IPS-15b (cell line): ENCODE data around the gene BIRC5.
"Not testable (repeated sequence)": the region's sequence is repeated elsewhere in the genome, so short reads cannot be mapped to it uniquely, and the experiment has no call there.

Source experiments
- H3K27me3 ChIP-seq: one replicate; pipeline ENCODE4 v1.6.1; 2013; ENCODE audit warnings: low read length; ENCODE audit not compliant: control insufficient read depth, insufficient read depth
- H3K36me3 ChIP-seq: one replicate; pipeline ENCODE4 v1.6.1; 2013; ENCODE audit warnings: low read length; ENCODE audit not compliant: control insufficient read depth, insufficient read depth
- H3K4me1 ChIP-seq: one replicate; pipeline ENCODE4 v1.6.1; 2013; ENCODE audit warnings: mild to moderate bottlenecking, low read length; ENCODE audit not compliant: control insufficient read depth, insufficient read depth
- H3K4me3 ChIP-seq: one replicate; pipeline ENCODE4 v1.5.1; 2013; ENCODE audit warnings: low read depth, low read length
- H3K9ac ChIP-seq: one replicate; pipeline ENCODE4 v1.6.1; 2013; ENCODE audit warnings: low read depth, mild to moderate bottlenecking, low read length
- H3K9me3 ChIP-seq: one replicate; pipeline ENCODE4 v1.6.1; 2013; ENCODE audit warnings: mild to moderate bottlenecking, low read length; ENCODE audit not compliant: control insufficient read depth, insufficient read depth

BIRC5 gene

DNA sequence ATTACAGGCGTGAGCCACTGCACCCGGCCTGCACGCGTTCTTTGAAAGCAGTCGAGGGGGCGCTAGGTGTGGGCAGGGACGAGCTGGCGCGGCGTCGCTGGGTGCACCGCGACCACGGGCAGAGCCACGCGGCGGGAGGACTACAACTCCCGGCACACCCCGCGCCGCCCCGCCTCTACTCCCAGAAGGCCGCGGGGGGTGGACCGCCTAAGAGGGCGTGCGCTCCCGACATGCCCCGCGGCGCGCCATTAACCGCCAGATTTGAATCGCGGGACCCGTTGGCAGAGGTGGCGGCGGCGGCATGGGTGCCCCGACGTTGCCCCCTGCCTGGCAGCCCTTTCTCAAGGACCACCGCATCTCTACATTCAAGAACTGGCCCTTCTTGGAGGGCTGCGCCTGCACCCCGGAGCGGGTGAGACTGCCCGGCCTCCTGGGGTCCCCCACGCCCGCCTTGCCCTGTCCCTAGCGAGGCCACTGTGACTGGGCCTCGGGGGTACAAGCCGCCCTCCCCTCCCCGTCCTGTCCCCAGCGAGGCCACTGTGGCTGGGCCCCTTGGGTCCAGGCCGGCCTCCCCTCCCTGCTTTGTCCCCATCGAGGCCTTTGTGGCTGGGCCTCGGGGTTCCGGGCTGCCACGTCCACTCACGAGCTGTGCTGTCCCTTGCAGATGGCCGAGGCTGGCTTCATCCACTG is at the start of gene BIRC5:
Gene BIRC5, plus strand, starts transcription at position 238 of the 690 bp plus-strand sequence. Its CDS starts 64 bp downstream, at position 302.
- Histone ChIP-seq H3K36me3 (peaks cover 9% of the 10 kb centered on the region), H3K4me1 (no peaks in the 10 kb centered on the region), H3K9ac (peak within 1 kb of the TSS; percentile 91), H3K27me3 (no peaks in the 10 kb centered on the region), H3K4me3 (peak within 1 kb of the TSS; percentile 93), H3K9me3 (no peaks in the 10 kb centered on the region)

DNA sequence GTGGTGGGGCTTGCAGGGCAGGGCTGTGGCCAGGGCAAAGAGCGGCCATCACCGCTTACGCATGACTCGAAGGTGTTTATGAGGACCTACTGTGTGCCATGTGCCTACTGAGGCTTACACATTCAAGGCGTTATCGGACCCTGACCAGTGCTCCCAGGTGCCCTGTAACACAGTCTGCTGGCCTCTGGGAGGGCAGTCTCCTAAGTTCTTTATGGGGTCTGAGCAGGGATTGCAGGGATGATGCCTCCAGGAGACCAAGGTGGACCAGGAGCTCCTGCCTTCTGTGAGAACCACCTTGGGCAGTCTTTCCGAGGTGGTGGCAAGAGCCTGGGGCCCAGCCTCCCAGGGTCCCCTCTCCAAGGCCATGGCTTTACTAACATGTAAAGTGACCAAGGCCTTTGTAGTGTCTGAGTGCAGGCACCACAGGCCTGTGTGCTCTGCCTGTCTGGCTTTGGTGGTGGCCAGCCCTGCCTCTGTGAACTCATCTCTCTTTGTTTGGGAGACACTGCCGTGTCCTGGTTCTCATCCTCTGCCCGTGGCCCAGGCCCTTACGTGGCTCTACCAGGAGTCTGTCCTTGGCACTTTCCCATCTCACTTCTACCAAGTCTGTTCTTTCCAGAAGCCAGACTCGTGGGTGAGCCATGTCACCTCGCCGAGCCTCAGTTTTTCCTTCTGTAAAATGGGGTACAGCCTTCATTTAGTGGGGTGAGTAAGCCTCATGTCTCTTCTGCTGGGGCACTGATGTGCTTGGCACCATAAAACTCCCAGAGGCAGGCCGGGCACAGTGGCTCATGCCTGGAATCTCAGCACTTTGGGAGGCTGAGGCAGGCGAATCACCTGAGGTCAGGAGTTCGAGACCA is 49.1 kb upstream of the BIRC5 start:
- Histone ChIP-seq H3K9ac (no peak overlapping the region), H3K4me3 (no peak overlapping the region), H3K4me1 (peaks cover 5% of the 10 kb centered on the region), H3K36me3 (no peaks in the 10 kb centered on the region), H3K9me3 (no peaks in the 10 kb centered on the region), H3K27me3 (no peaks in the 10 kb centered on the region)

DNA sequence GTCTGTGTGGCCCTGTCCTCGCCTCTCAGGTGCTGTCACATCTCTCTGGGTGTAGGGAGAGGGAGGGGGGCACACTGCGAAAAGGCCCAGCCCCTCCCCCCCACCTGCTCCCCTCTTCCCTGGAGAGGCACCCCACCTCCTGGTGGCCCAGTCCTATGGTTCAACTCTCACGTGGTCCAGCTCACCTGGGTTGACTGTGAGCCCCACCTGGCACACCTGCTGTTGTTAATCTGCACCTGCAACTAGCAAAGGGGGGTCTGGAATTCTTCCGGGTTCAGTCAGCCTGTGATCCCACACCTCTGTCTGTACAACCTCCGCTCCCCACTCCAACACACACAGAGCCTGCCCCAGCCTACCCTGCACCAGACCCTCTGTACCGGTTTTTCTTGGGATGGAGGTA is 47.6 kb upstream of the BIRC5 start:
- Histone ChIP-seq H3K9me3 (no peaks in the 10 kb centered on the region), H3K27me3 (no peaks in the 10 kb centered on the region), H3K4me1 (peaks cover 6% of the 10 kb centered on the region), H3K36me3 (peaks cover 7% of the 10 kb centered on the region), H3K9ac (no peak overlapping the region), H3K4me3 (no peak overlapping the region)

DNA sequence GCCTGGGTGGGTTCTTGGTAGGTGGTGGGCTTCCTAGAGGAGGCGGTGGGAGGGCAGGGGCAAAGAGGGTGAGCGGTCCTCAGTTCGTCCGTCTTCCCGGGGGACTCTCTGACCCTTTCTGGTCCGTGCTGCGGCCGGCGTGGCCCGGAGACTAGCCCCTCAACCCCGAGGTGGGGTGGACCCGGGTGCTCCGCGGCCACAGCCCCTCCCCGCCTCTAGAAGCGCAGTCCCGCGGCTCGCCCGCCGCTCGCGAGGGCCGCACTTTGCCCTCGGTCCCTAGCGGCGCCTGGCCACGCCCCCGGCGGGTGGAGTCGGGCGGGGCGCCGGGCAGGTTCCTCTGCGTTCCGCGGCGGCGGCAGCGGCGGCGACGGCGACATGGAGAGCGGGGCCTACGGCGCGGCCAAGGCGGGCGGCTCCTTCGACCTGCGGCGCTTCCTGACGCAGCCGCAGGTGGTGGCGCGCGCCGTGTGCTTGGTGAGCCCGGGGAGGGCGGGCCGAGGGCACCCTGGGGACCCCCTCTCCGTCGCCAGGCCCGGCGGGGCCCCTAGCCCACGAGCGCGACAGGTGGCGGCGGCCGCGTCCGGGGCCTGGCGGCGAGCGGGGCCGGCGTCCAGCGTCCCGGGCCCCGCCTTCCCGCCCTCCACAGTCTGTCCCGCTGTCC is 45.7 kb upstream of the BIRC5 start, which contains the start of gene SYNGR2:
Gene SYNGR2, plus strand, starts transcription at position 340 of the 661 bp plus-strand sequence. Its CDS starts 36 bp downstream, at position 376.
- peaks cover 10% of the 10 kb centered on the region for H3K4me1 ChIP-seq
- no peaks in the 10 kb centered on the region for H3K9me3 ChIP-seq
- no peak within 1 kb of the TSS for H3K9ac ChIP-seq
- H3K36me3 ChIP-seq: peaks cover 23% of the 10 kb centered on the region
- H3K27me3 ChIP-seq: no peaks in the 10 kb centered on the region
- H3K4me3 ChIP-seq: peak within 1 kb of the TSS; percentile 65

DNA sequence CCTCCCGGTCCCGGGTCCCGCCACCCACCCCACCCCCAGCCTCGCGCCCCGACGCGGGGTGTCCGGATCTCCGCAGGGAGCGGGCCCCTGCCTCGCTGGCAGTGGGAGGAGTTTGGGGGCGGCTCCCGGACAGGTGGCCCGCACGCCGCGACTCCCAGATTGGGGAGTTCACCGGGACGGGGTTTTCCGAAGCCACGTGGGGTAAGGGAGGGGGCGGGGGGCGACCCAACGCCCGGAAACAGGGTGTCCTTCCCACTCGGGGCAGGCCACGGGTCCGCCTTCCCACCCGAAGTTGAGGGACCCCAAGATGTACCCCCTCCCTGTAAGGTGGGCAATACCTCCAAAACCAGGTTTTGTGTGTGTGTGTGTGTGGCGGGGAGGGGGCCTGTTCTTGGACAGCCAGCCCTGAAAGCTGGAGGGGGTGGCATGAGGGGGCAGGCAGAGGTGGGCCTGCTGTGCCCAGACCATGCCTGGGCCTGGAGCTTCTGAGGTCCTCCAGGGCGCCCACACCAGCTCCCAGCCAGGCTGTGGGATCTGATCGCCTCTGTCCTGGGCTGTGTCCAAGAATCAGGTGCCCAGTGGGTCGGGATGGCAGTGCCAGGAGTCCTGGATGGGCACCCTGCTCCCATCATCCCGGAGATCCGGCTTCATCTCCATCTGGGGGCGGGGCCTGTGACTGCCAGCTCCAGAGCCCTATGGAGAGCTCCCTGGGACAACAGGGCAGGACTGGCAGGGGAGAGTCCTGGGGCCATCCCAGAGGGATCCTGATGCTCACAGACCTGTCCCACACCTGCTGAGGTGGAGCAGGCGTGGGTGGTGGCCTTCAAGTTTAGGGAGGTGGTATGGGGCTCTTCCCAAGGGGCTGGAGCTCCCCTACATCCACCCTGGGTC is 44.9 kb upstream of the BIRC5 start:
- peak overlapping the region; percentile 65 for H3K4me3 ChIP-seq
- H3K4me1 ChIP-seq: peaks cover 10% of the 10 kb centered on the region
- no peak overlapping the region for H3K9ac ChIP-seq
- H3K27me3 ChIP-seq: no peaks in the 10 kb centered on the region
- H3K9me3 ChIP-seq: no peaks in the 10 kb centered on the region
- H3K36me3 ChIP-seq: peaks cover 29% of the 10 kb centered on the region

DNA sequence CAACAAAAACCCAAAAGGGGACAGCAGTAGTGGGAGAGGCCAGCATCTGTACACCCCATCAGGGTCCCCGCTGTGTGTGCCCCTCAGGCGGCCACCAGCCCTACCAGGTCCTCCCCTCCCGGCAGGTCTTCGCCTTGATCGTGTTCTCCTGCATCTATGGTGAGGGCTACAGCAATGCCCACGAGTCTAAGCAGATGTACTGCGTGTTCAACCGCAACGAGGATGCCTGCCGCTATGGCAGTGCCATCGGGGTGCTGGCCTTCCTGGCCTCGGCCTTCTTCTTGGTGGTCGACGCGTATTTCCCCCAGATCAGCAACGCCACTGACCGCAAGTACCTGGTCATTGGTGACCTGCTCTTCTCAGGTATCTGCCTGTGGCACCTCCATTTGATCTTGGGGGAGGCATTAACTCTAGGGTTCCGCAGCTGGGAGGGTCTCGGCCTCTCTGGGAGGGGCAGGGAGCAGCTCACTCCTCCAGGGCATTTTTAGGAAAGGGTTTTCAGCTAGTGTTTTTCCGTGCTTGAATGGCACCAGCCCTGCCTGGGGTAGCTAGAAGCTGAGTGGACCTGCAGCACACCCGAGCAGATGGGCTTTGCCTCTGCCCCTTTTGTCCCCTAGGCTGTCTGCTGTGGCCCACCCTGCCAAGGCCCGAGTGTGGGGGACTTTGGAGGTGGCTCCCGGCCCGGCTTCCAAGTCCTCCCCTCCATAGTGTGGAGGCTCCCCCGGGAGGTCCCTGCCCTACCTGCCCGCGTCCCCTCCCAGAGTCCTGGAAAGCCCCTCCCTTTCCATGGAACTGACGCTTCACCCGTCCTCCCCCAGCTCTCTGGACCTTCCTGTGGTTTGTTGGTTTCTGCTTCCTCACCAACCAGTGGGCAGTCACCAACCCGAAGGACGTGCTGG is 43.1 kb upstream of the BIRC5 start:
- peaks cover 40% of the 10 kb centered on the region for H3K36me3 ChIP-seq
- H3K27me3 ChIP-seq: no peaks in the 10 kb centered on the region
- H3K4me3 ChIP-seq: no peak overlapping the region
- no peak overlapping the region for H3K9ac ChIP-seq
- H3K4me1 ChIP-seq: peaks cover 10% of the 10 kb centered on the region
- no peaks in the 10 kb centered on the region for H3K9me3 ChIP-seq

DNA sequence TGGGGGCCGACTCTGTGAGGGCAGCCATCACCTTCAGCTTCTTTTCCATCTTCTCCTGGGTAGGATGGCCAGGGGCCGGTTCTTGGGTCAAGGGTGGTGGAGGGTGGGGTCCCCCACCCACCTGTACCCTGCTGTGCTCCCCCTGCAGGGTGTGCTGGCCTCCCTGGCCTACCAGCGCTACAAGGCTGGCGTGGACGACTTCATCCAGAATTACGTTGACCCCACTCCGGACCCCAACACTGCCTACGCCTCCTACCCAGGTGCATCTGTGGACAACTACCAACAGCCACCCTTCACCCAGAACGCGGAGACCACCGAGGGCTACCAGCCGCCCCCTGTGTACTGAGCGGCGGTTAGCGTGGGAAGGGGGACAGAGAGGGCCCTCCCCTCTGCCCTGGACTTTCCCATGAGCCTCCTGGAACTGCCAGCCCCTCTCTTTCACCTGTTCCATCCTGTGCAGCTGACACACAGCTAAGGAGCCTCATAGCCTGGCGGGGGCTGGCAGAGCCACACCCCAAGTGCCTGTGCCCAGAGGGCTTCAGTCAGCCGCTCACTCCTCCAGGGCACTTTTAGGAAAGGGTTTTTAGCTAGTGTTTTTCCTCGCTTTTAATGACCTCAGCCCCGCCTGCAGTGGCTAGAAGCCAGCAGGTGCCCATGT is 42.3 kb upstream of the BIRC5 start:
- H3K9me3 ChIP-seq, H3K4me3 ChIP-seq, H3K27me3 ChIP-seq, H3K9ac ChIP-seq: not testable (repeated sequence)
- Histone ChIP-seq H3K36me3 (peaks cover 45% of the 10 kb centered on the region), H3K4me1 (peaks cover 10% of the 10 kb centered on the region)

DNA sequence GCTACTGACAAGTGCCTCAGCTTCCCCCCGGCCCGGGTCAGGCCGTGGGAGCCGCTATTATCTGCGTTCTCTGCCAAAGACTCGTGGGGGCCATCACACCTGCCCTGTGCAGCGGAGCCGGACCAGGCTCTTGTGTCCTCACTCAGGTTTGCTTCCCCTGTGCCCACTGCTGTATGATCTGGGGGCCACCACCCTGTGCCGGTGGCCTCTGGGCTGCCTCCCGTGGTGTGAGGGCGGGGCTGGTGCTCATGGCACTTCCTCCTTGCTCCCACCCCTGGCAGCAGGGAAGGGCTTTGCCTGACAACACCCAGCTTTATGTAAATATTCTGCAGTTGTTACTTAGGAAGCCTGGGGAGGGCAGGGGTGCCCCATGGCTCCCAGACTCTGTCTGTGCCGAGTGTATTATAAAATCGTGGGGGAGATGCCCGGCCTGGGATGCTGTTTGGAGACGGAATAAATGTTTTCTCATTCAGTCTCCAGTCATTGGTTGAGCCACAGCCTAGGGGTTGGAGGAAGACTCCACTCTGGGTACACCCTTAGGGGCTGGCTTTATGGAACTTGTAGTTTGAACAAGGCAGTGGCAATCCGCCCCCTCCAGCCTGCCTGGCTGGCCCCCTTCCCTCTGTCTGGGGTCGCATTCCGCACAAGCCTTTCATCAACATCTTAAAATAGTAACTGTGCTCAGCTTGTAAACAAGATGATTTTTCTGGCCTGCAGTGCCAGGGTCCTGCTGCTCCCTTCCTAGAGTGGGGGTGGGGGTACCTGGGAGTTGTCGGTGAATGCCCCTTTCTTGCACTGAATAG is 41.6 kb upstream of the BIRC5 start:
- H3K4me3 ChIP-seq: no peak overlapping the region
- peaks cover 45% of the 10 kb centered on the region for H3K36me3 ChIP-seq
- H3K4me1 ChIP-seq: peaks cover 10% of the 10 kb centered on the region
- H3K9me3 ChIP-seq: no peaks in the 10 kb centered on the region
- no peak overlapping the region for H3K9ac ChIP-seq
- no peaks in the 10 kb centered on the region for H3K27me3 ChIP-seq

DNA sequence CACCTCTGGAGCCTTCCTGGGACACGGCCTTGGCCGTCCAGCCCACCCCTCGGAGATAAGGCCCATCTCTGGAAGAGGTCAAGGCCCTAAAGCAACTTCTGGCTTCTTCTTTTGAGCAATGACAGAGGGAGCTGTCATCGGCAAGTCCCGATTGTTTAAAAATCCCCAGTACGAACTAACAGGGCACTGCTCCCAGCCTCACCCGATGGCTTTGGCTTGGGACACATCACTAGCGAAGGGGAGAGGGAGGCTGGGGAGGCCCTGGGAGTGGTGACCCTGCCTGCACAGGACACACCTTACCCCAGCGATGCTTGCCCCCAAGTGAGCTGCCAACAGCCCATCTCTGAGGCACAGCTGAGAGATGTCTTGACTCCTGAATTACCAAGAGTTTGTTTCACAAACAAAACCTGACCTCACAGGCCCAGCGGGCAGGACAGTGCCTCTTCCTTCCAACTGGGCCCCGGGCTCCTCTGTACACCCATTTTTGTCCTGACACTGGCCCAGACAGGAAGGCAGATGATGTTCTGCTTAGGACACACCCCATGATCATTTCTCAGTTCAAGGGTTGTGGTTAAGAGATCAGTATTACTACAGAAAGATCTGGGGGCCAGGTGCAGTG is 40.8 kb upstream of the BIRC5 start:
- H3K36me3 ChIP-seq: peaks cover 46% of the 10 kb centered on the region
- no peak overlapping the region for H3K9ac ChIP-seq
- no peak overlapping the region for H3K4me3 ChIP-seq
- no peaks in the 10 kb centered on the region for H3K27me3 ChIP-seq
- H3K4me1 ChIP-seq: peaks cover 10% of the 10 kb centered on the region
- H3K9me3 ChIP-seq: no peaks in the 10 kb centered on the region
